ENCODE measurements around the gene DEAF1. TPM values are rescaled to one million over a fixed set of nuclear protein-coding genes. Genes with fewer than 3 reads are reported as not detected.

Gene DEAF1
- total and polyA plus RNA-seq, 2 experiments from 2014 or later: 42.6 to 47.8 TPM

DNA sequence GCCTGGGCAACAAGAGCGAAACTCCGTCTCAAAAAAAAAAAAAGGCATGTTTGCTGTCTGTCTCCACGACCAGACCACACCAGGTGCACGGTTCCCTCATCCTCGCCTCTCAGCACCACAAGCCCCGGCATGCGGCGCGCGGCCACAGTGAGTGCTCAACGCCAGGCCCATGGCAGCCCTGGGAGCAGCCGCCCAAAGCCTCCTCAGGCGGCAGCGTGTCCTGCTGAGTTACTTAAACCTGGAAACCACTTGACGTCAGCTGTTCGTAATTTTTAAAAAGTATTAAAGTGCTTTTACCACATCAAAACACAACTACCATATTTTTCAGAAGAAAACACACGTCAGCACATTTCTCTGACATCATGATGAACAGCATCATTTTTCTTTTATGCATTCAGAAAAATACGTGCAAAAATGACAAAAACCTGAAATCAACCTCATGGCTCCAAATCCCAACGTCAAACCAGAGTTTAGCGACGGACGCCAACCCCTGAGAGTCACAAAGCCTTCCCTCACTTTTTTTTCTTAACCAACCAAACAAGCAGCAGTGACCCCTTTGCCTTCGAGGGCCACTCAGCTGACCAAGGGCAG lies 2.1 kb downstream of the DEAF1 start:
- H3K27me3 ChIP-seq (ENCODE audit: insufficient read depth): no peaks in the 10 kb centered on the region
- TF ChIP-seq, protein P1, sequence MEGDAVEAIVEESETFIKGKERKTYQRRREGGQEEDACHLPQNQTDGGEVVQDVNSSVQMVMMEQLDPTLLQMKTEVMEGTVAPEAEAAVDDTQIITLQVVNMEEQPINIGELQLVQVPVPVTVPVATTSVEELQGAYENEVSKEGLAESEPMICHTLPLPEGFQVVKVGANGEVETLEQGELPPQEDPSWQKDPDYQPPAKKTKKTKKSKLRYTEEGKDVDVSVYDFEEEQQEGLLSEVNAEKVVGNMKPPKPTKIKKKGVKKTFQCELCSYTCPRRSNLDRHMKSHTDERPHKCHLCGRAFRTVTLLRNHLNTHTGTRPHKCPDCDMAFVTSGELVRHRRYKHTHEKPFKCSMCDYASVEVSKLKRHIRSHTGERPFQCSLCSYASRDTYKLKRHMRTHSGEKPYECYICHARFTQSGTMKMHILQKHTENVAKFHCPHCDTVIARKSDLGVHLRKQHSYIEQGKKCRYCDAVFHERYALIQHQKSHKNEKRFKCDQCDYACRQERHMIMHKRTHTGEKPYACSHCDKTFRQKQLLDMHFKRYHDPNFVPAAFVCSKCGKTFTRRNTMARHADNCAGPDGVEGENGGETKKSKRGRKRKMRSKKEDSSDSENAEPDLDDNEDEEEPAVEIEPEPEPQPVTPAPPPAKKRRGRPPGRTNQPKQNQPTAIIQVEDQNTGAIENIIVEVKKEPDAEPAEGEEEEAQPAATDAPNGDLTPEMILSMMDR (conservative IDR thresholded peaks at IDR 0.05; ENCODE audit: low read depth in 2 of 2): no peak
- TF ChIP-seq JUNB (IDR thresholded peaks at IDR 0.05; ENCODE audit: unreplicated experiment) (no peak), NANOG (IDR thresholded peaks at IDR 0.05; ENCODE audit: borderline replicate concordance) (no peak), POLR2AphosphoS5 (IDR thresholded peaks at IDR 0.05; ENCODE audit: low read depth) (no peak), STAT1 (IDR thresholded peaks at IDR 0.05; ENCODE audit: unreplicated experiment) (no peak), CREB1 (CRISPR knock-in tag; IDR thresholded peaks at IDR 0.05; ENCODE audit: low read depth) (no peak), ZNF331 (CRISPR knock-in tag; IDR thresholded peaks at IDR 0.05; ENCODE audit: low read depth) (no peak), EZH2 (IDR thresholded peaks at IDR 0.05; ENCODE audit: low read depth, unreplicated experiment) (no peak)
- TF ChIP-seq, protein P2, sequence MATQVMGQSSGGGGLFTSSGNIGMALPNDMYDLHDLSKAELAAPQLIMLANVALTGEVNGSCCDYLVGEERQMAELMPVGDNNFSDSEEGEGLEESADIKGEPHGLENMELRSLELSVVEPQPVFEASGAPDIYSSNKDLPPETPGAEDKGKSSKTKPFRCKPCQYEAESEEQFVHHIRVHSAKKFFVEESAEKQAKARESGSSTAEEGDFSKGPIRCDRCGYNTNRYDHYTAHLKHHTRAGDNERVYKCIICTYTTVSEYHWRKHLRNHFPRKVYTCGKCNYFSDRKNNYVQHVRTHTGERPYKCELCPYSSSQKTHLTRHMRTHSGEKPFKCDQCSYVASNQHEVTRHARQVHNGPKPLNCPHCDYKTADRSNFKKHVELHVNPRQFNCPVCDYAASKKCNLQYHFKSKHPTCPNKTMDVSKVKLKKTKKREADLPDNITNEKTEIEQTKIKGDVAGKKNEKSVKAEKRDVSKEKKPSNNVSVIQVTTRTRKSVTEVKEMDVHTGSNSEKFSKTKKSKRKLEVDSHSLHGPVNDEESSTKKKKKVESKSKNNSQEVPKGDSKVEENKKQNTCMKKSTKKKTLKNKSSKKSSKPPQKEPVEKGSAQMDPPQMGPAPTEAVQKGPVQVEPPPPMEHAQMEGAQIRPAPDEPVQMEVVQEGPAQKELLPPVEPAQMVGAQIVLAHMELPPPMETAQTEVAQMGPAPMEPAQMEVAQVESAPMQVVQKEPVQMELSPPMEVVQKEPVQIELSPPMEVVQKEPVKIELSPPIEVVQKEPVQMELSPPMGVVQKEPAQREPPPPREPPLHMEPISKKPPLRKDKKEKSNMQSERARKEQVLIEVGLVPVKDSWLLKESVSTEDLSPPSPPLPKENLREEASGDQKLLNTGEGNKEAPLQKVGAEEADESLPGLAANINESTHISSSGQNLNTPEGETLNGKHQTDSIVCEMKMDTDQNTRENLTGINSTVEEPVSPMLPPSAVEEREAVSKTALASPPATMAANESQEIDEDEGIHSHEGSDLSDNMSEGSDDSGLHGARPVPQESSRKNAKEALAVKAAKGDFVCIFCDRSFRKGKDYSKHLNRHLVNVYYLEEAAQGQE (IDR thresholded peaks at IDR 0.05; ENCODE audit: unreplicated experiment): no peak
- TF ChIP-seq, protein P3, sequence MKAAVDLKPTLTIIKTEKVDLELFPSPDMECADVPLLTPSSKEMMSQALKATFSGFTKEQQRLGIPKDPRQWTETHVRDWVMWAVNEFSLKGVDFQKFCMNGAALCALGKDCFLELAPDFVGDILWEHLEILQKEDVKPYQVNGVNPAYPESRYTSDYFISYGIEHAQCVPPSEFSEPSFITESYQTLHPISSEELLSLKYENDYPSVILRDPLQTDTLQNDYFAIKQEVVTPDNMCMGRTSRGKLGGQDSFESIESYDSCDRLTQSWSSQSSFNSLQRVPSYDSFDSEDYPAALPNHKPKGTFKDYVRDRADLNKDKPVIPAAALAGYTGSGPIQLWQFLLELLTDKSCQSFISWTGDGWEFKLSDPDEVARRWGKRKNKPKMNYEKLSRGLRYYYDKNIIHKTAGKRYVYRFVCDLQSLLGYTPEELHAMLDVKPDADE (IDR thresholded peaks at IDR 0.05): no peak
- H3K4me1 ChIP-seq (ENCODE audit: insufficient read depth): peaks cover 15% of the 10 kb centered on the region
- H3K27ac ChIP-seq (ENCODE audit: low read depth): no peak overlapping the region
- peaks cover 51% of the 10 kb centered on the region for H3K79me2 ChIP-seq (replicated peaks; ENCODE audit: insufficient read depth)
- peaks cover 30% of the 10 kb centered on the region for H3K4me1 Mint-ChIP-seq
- peaks cover 31% of the 10 kb centered on the region for H3F3A ChIP-seq (replicated peaks; ENCODE audit: low read depth)
- H3K9me3 Mint-ChIP-seq: peaks cover 4% of the 10 kb centered on the region; the same call in 2 of the 3 replicates
- H3K4me2 ChIP-seq: peak overlapping the region; percentile 73
- H3K4me3 Mint-ChIP-seq: peak overlapping the region; percentile 82
- H2AFZ ChIP-seq: no peak overlapping the region
- H3K27me3 Mint-ChIP-seq (ENCODE audit: insufficient read depth, low read depth, poor library complexity): peaks cover 20% of the 10 kb centered on the region
- peak overlapping the region; percentile 32; the same call in 1 of the 2 replicates for H3K4me3 ChIP-seq
- ATAC-seq (no peak), DNase-seq (ENCODE audit: low spot score) (no peak)
- H4K20me1 ChIP-seq (replicated peaks; ENCODE audit: insufficient read depth): peaks cover 4% of the 10 kb centered on the region; the same call in 1 of the 2 replicates
- peaks cover 30% of the 10 kb centered on the region for H3K36me3 Mint-ChIP-seq (ENCODE audit: low read depth)
- peak overlapping the region; percentile 16; the same call in 1 of the 2 replicates for H3K27ac Mint-ChIP-seq
- H3K36me3 ChIP-seq (ENCODE audit: insufficient read depth): no peaks in the 10 kb centered on the region; the same call in 1 of the 2 replicates
- no peaks in the 10 kb centered on the region for H3K9me2 ChIP-seq (ENCODE audit: insufficient read depth)

Data from GM23338 (cell line).